ENCODE data around the gene RASGRP2.

The RASGRP2 gene

DNA sequence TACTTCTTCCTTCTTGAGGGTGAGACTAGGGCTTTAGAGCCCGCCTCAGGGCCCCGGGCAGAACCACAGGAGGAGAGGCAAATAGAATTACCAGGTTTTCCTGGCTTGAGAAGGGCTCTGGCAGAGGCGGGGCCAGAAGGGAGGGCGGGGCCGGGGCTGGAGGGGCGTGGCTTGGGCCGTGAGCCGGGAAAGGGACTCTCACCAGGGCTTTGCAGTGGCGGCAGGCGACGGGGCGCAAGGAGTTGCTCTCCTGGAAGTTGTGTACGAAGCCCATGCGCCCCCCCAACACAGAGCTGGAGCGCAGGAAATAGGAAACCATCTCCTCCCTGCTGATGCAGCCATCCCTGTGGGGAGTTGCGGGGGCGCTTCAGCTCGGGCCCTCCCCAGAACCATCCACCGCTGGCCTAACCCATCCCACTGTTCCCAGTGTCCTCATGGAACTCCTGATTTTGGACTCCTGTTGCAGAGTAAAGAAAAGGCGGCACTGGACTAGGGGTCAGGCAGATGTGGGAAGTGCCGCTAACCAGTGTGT lies 14.0 kb downstream of the RASGRP2 start:
- no peak overlapping the region for H2BK5ac ChIP-seq (ENCODE audit: low read depth, low read length, poor library complexity)
- no peak overlapping the region for H2AK5ac ChIP-seq (ENCODE audit: low read length)
- no peak overlapping the region for H3K4me2 ChIP-seq (ENCODE audit: low read length)
- no peak overlapping the region for H3K27ac ChIP-seq (ENCODE audit: low read depth, low read length)
- H3K4me3 ChIP-seq (ENCODE audit: low read depth, low read length), result no peak overlapping the region
- H2BK12ac ChIP-seq (ENCODE audit: low read length), result no peak overlapping the region
- H4K91ac ChIP-seq (ENCODE audit: low read depth, low read length), result no peak overlapping the region
- peaks cover 0 to 3% of the 10 kb centered on the region in 2 experiments for H3K4me1 ChIP-seq (ENCODE audit: control insufficient read depth in 1 of 2, insufficient read depth in 2 of 2, low read length in 2 of 2)
- H3K18ac ChIP-seq (ENCODE audit: low read length), result no peak overlapping the region
- no peak overlapping the region for H3K4ac ChIP-seq (ENCODE audit: low read depth, low read length)
- H3K36me3 ChIP-seq (ENCODE audit: control insufficient read depth in 1 of 2, insufficient read depth in 2 of 2, low read length in 2 of 2), result no peaks in the 10 kb centered on the region
- no peak overlapping the region for H3K9ac ChIP-seq (ENCODE audit: low read length)
- no peak overlapping the region for H4K8ac ChIP-seq (ENCODE audit: low read depth, low read length)
- no peak overlapping the region for H4K12ac ChIP-seq (ENCODE audit: low read depth, low read length)
- DNase-seq, result no peak
- no peaks in the 10 kb centered on the region for H3K79me1 ChIP-seq (ENCODE audit: low read length)
- no peaks in the 10 kb centered on the region for H3K27me3 ChIP-seq (ENCODE audit: insufficient read depth, low read length)
- no peak overlapping the region for H2BK120ac ChIP-seq (ENCODE audit: insufficient read depth, low read length, poor library complexity)
- H3K79me2 ChIP-seq (ENCODE audit: control insufficient read depth, insufficient read depth, low read length, poor library complexity), result no peaks in the 10 kb centered on the region
- no peak overlapping the region for H3K23ac ChIP-seq (ENCODE audit: low read length)
- no CpG with 5 or more reads among the region's 21 CpGs for WGBS (ENCODE audit: extremely low coverage, insufficient coverage, insufficient read length)
- peak overlapping the region; percentile 52 for H2AFZ ChIP-seq (ENCODE audit: insufficient read depth, low read length, poor library complexity)
- peaks cover 5% of the 10 kb centered on the region for H3K9me3 ChIP-seq (ENCODE audit: insufficient read depth, low read depth, low read length)
- no peak overlapping the region for H3K14ac ChIP-seq (ENCODE audit: low read length)

GRCh38 chr11:64728757-64729365 lies 15.1 kb downstream of the RASGRP2 start:
- WGBS (ENCODE audit: extremely low coverage, insufficient coverage, insufficient read length), result no CpG with 5 or more reads among the region's 11 CpGs
- no peak overlapping the region for H2BK5ac ChIP-seq (ENCODE audit: low read depth, low read length, poor library complexity)
- H3K27me3 ChIP-seq (ENCODE audit: insufficient read depth, low read length), result no peaks in the 10 kb centered on the region
- no peak overlapping the region for H2AK5ac ChIP-seq (ENCODE audit: low read length)
- H2BK12ac ChIP-seq (ENCODE audit: low read length), result no peak overlapping the region
- no peak overlapping the region for H4K8ac ChIP-seq (ENCODE audit: low read depth, low read length)
- H2AFZ ChIP-seq (ENCODE audit: insufficient read depth, low read length, poor library complexity), result no peak overlapping the region
- no peak overlapping the region for H3K4me2 ChIP-seq (ENCODE audit: low read length)
- H3K4me1 ChIP-seq (ENCODE audit: control insufficient read depth in 1 of 2, insufficient read depth in 2 of 2, low read length in 2 of 2), result peaks cover 0 to 3% of the 10 kb centered on the region in 2 experiments
- no peaks in the 10 kb centered on the region for H3K79me2 ChIP-seq (ENCODE audit: control insufficient read depth, insufficient read depth, low read length, poor library complexity)
- H2BK120ac ChIP-seq (ENCODE audit: insufficient read depth, low read length, poor library complexity), result no peak overlapping the region
- no peak overlapping the region for H3K23ac ChIP-seq (ENCODE audit: low read length)
- no peak for DNase-seq
- H4K91ac ChIP-seq (ENCODE audit: low read depth, low read length), result no peak overlapping the region
- H3K9ac ChIP-seq (ENCODE audit: low read length), result no peak overlapping the region
- H3K27ac ChIP-seq (ENCODE audit: low read depth, low read length), result no peak overlapping the region
- no peaks in the 10 kb centered on the region for H3K36me3 ChIP-seq (ENCODE audit: control insufficient read depth in 1 of 2, insufficient read depth in 2 of 2, low read length in 2 of 2)
- peaks cover 5% of the 10 kb centered on the region for H3K9me3 ChIP-seq (ENCODE audit: insufficient read depth, low read depth, low read length)
- no peak overlapping the region for H4K12ac ChIP-seq (ENCODE audit: low read depth, low read length)
- no peaks in the 10 kb centered on the region for H3K79me1 ChIP-seq (ENCODE audit: low read length)
- no peak overlapping the region for H3K4me3 ChIP-seq (ENCODE audit: low read depth, low read length)
- H3K14ac ChIP-seq (ENCODE audit: low read length), result no peak overlapping the region
- H3K4ac ChIP-seq (ENCODE audit: low read depth, low read length), result no peak overlapping the region
- H3K18ac ChIP-seq (ENCODE audit: low read length), result no peak overlapping the region

DNA sequence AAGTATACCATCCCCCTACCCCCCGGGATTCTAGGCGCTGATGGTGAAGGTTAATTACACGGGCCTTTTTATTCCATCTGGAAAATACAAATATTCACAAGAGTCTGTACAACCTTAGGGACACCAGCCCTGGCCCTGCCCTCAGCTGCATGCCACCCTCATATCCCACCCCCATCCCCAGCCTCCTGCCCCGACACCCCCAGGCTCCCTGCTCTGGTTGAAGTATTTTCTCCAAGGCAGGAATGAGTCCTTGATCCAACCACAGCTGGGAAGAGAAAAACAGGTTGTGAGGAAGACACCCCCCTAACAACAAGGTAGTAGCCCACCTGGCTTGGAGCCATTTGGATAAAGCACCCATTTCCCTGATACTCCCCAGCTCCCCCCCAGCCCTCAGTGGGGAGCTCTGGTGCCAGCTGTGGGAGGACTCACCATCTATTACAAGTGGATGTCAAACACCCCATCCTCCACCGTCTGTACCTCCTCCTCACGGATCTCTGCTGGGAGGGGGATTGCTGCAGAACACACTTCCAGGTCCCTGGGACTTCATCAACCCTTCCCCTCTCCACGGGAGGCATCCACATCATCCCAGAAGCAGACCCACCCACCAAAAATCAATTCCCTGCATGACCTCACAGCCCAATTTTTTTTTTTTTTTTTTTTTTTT lies 16.9 kb downstream of the RASGRP2 start:
- Histone ChIP-seq H3K9me3 (ENCODE audit: insufficient read depth, low read depth, low read length) (peaks cover 5% of the 10 kb centered on the region), H3K79me1 (ENCODE audit: low read length) (no peaks in the 10 kb centered on the region), H3K4me2 (ENCODE audit: low read length) (no peak overlapping the region), H3K27ac (ENCODE audit: low read depth, low read length) (no peak overlapping the region), H3K4me3 (ENCODE audit: low read depth, low read length) (no peak overlapping the region), H3K18ac (ENCODE audit: low read length) (no peak overlapping the region), H3K4me1 (ENCODE audit: control insufficient read depth in 1 of 2, insufficient read depth in 2 of 2, low read length in 2 of 2) (peaks cover 0 to 3% of the 10 kb centered on the region in 2 experiments), H2AFZ (ENCODE audit: insufficient read depth, low read length, poor library complexity) (no peak overlapping the region), H4K91ac (ENCODE audit: low read depth, low read length) (no peak overlapping the region), H3K23ac (ENCODE audit: low read length) (no peak overlapping the region), H2BK5ac (ENCODE audit: low read depth, low read length, poor library complexity) (no peak overlapping the region), H3K27me3 (ENCODE audit: insufficient read depth, low read length) (peaks cover 6% of the 10 kb centered on the region), H4K12ac (ENCODE audit: low read depth, low read length) (no peak overlapping the region), H3K4ac (ENCODE audit: low read depth, low read length) (no peak overlapping the region), H3K79me2 (ENCODE audit: control insufficient read depth, insufficient read depth, low read length, poor library complexity) (no peaks in the 10 kb centered on the region), H4K8ac (ENCODE audit: low read depth, low read length) (no peak overlapping the region), H3K36me3 (ENCODE audit: control insufficient read depth in 1 of 2, insufficient read depth in 2 of 2, low read length in 2 of 2) (no peaks in the 10 kb centered on the region), H2BK12ac (ENCODE audit: low read length) (no peak overlapping the region), H3K9ac (ENCODE audit: low read length) (no peak overlapping the region), H2AK5ac (ENCODE audit: low read length) (no peak overlapping the region), H3K14ac (ENCODE audit: low read length) (no peak overlapping the region), H2BK120ac (ENCODE audit: insufficient read depth, low read length, poor library complexity) (no peak overlapping the region)
- no CpG with 5 or more reads among the region's 7 CpGs for WGBS (ENCODE audit: extremely low coverage, insufficient coverage, insufficient read length)
- DNase-seq, result no peak

DNA sequence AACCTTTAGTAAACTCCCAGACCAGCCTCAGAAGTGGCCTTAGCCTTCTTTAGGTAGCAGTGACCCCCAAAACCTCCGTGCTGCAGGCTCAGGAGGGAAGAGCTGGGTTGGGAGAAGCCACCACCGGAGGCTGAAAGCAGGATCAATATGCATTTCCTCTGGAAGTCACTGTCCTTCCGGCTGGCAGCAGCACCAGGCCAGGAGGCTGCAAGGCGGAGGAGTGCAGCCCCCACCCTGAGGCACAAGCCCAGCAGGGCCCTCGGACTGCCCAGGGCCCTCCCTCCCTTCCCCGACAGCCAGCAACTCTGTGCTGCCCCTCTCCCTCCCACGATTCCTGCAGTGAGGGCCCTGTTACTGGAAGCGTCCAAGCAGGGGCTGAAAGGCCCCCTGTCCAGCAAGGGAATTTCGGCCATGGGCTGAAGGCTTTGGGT lies 17.7 kb downstream of the RASGRP2 start:
- no peak overlapping the region for H3K4me2 ChIP-seq (ENCODE audit: low read length)
- no peak overlapping the region for H3K18ac ChIP-seq (ENCODE audit: low read length)
- H4K12ac ChIP-seq (ENCODE audit: low read depth, low read length), result no peak overlapping the region
- H2BK120ac ChIP-seq (ENCODE audit: insufficient read depth, low read length, poor library complexity), result no peak overlapping the region
- H3K4ac ChIP-seq (ENCODE audit: low read depth, low read length), result no peak overlapping the region
- no CpG with 5 or more reads among the region's 9 CpGs for WGBS (ENCODE audit: extremely low coverage, insufficient coverage, insufficient read length)
- no peak overlapping the region for H3K9ac ChIP-seq (ENCODE audit: low read length)
- H3K9me3 ChIP-seq (ENCODE audit: insufficient read depth, low read depth, low read length), result peaks cover 5% of the 10 kb centered on the region
- no peak overlapping the region for H2BK12ac ChIP-seq (ENCODE audit: low read length)
- no peak for DNase-seq
- no peak overlapping the region for H2AFZ ChIP-seq (ENCODE audit: insufficient read depth, low read length, poor library complexity)
- H3K79me1 ChIP-seq (ENCODE audit: low read length), result no peaks in the 10 kb centered on the region
- H4K8ac ChIP-seq (ENCODE audit: low read depth, low read length), result no peak overlapping the region
- no peak overlapping the region for H2BK5ac ChIP-seq (ENCODE audit: low read depth, low read length, poor library complexity)
- no peaks in the 10 kb centered on the region for H3K79me2 ChIP-seq (ENCODE audit: control insufficient read depth, insufficient read depth, low read length, poor library complexity)
- H3K4me3 ChIP-seq (ENCODE audit: low read depth, low read length), result no peak overlapping the region
- no peak overlapping the region for H3K27ac ChIP-seq (ENCODE audit: low read depth, low read length)
- no peak overlapping the region for H2AK5ac ChIP-seq (ENCODE audit: low read length)
- H4K91ac ChIP-seq (ENCODE audit: low read depth, low read length), result no peak overlapping the region
- H3K36me3 ChIP-seq (ENCODE audit: control insufficient read depth in 1 of 2, insufficient read depth in 2 of 2, low read length in 2 of 2), result no peaks in the 10 kb centered on the region
- no peak overlapping the region for H3K14ac ChIP-seq (ENCODE audit: low read length)
- no peak overlapping the region for H3K23ac ChIP-seq (ENCODE audit: low read length)
- H3K27me3 ChIP-seq (ENCODE audit: insufficient read depth, low read length), result peaks cover 9% of the 10 kb centered on the region
- H3K4me1 ChIP-seq (ENCODE audit: control insufficient read depth in 1 of 2, insufficient read depth in 2 of 2, low read length in 2 of 2), result peaks cover 0 to 3% of the 10 kb centered on the region in 2 experiments
